ENCODE results near the gene PALM.
"Not testable (repeated sequence)": the region's sequence is repeated elsewhere in the genome, so short reads cannot be mapped to it uniquely, and the experiment has no call there.

The PALM gene

DNA sequence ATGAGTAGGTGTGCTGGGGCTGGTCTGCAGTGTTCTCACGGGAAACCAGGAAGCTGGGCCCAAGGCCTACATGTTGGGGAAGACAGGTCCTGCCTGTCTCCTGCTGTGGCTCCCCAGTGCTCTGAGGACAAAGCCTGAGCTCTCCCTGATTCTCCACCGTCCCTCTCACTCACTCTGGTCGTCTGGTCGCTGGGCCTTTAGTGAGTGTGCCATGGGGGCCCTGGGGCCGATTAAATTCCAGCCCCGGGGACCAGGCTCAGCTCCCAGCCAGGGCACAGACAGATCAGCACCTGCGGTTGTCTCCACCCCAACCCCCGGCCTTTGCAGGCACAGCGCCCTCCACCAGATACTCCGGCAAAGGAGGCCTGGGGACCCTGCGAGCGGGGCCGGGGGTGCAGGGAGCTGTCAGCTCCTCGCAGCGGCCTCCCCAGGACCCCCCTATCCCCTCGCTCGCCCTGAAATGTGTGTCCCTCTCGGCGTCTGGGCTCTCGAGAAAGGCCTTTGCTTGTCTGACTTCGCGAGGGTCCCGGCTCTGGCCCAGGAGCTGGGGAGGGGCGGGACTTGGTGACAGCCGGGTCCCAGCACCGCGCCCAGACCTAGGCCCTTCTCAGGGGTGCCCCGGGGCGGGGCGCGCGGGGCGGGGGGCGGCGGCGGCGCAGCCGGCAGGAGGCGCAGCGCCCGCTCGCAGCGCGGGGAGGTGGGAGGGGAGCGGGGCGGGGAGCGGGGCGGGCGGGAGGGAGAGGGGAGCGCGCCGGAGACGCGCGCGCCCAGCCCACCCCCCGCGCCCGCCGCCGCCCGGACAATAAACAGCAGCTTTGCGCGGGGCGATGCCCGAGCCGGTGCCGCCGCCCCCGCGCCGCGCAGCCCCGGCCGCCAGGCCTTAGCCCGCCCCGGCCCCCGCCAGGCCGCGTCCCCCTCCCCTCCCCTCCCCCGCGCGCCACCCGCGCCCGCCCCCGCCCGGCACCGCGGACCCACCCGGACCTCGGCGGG is at the start of gene PALM:
TSS of gene PALM (plus strand) at position 782 of the 990 bp plus-strand sequence. CDS start 212 bp downstream, outside the sequence.
- DNase-seq = no peak

DNA sequence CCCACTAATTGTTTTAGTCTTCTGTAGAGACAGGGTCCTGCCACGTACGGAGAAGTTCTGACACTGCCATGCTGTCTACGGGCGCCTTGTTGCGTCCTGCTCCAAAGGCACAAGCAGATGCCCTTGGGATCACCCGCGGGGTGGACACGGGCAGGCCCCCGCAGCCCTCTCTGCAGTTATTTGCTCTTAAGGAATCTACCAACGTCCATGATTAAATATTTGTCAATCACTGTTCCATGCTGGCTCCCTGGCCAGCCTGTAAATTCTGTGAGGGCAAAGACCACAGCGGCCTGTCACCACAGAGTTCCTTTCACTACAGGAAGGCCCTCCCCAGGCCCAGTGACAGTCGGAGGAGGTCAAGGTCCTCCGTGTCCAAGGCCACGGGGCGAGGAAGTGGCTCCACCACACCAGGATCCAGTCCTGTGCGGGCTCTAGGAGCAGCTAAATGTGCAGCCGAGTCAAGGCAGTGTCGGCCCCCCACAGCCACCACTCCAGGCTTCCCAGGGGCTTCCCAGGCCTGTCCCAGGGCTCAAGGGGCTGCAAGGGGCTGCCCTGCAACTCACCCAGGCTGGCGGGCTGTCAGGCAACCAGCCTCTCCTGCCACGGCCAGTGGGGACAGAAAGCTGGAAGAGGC is 47.8 kb upstream of the PALM start:
- DNase-seq = no peak

- DNase-seq = no peak
Measured at GRCh38 chr19:661427-662196, 47.1 kb upstream of the PALM start.

- DNase-seq = no peak
Measured at GRCh38 chr19:662207-662961, 46.4 kb upstream of the PALM start.

DNA sequence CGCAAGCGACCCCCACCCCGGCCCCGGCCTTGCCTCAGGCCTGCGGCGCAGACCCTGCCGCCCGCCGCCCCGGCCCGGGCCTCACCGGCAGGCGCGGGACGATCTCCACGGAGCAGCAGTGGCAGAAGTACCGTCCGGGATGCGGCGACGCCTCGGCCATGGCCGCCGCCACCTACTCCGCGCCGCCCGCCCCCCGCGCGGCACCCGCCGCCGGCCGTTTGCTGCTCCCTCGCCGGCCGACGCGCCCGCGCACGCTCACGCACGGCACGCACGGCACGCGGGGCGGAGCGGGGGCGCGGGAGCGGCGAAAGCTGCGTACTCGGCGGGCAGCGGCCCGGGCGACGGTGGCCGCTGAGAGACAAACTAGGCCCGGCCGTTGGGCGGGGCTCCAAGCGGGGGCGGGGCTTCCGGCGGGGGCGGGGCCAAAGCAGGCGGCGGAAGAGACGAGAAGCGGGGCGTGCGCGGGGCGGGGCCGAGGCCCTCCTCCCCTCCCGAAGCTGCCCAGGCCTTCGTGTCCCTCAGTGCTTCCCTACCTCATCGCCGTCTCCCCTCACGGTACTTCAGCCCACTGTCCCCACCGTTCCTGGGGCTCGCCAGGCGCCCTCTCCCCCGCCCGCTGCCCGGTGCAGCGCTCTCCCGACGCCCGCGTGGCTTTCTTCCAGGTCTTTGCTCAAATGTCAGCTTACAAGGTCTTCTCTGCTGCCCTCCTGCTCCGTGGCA is 45.6 kb upstream of the PALM start, which contains the start of gene RNF126:
TSS of gene RNF126 (minus strand) at position 253 of the 720 bp plus-strand sequence. CDS start at position 160, 93 bp downstream.
- no peak for DNase-seq

DNA sequence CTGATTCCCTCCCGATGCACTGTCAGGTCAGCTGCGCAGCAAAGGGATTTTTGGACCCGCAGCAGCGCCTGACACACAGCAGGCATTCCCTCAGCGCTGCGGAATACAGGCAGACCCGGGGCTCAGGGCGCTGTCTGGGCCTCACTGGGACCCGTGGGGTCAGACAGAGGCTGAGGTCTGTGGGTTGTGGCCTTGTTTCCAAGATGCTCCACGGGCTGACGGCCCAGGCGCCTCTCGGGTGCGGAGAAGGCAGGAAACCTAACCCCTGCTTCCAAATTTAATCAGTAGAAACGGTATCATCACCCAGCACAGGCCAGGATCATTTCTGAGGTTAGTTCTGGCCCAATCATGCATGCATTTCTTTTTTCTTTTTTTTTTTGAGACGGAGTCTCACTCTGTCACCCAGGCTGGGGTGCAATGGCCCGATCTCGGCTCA is 45.0 kb upstream of the PALM start:
- no peak for DNase-seq

DNA sequence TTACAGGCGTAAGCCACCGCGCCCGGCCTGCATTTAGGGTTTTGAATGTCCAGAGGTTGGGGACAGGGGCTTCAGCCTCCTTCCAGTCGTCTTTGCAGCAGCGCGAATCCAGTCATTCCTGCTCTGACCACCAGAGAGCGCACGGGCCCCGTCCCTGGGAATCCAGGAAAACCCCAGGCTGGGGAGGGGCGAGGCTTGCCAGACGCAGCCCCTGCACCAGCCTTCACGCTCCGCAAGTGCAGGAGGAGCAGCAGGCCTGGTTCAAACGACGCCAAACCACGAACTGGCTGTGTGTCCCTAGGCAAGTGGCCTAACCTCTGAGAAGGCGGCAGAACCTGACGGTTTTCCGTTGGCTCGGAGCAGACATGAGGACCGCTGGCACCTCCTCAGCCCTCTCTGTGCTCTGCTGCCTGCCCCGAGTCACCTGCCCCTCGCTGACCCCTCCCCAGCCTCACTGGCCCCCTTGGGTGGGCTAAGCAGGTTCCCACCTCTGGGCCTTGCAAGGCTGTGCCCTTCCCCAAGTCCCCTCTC is 43.8 kb upstream of the PALM start:
- DNase-seq = no peak

- not testable (repeated sequence) for DNase-seq
Measured at GRCh38 chr19:666985-667573, 41.7 kb upstream of the PALM start.

DNA sequence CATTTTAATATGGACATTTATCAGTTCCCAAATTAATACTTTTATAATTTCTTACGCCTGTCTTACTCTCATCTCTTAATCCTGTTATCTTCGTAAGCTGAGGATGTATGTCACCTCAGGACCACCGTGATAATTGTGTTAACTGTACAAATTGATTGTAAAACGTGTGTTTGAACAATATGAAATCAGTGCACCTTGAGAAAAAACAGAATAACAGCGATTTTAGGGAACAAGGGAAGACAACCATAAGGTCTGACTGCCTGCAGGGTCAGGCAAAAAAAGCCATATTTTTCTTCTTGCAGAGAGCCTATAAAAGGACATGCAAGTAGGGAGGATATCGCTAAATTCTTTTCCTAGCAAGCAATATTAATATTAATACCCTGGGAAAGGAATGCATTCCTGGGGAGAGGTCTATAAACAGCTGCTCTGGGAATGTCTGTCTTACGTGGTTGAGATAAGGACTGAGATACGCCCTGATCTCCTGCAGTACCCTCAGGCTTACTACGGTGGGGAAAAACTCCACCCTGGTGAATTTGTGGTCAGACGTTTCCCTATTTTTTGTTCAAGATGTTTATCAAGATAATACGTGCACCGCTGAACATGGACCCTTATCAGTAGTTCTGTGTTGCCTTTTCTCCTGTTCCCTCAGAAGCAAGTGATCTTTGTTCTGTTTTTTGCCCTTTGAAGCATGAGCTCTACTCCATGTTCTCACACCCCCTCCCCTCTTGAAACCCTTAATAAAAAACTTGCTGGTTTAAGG is 39.9 kb upstream of the PALM start:
- DNase-seq = not testable (repeated sequence)

GRCh38 chr19:670609-671075 is 38.1 kb upstream of the PALM start:
- no peak for DNase-seq

DNA sequence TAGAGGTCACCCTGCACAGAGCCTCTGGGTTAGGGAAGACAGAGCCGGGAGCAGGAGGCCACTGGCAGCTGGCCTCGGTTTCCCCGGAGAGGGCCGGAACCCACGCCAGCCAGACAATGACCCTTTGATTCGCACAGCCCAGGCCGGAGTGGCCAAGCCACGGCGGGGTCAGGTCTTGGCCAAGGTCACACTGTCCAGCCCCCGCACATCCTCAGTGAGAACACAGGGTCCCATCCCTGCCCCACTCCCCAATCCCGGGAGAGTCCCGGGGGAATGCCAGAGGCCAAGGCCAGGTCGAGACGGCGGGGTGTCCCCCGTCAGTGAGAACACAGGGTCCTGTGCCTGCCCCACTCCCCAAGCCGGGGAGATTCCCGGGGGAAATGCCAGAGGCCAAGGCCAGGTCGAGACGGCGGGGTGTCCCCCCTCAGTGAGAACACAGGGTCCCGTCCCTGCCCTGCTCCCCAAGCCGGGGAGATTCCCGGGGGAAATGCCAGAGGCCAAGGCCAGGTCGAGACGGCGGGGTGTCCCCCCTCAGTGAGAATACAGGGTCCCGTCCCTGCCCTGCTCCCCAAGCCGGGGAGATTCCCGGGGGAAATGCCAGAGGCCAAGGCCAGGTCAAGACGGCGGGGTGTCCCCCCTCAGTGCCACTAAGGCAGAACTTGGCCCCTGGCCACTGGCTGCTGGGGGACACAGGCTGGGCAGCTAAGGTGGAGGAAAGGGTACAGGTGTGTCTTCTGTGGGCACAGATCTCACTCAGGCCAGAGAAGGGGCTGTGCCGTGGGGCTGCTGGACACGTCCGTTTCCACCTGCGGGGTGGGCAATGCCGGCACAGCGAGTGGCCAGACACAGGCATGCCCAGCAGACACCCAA is 34.2 kb upstream of the PALM start:
- DNase-seq = no peak

GRCh38 chr19:676007-676338 is 32.8 kb upstream of the PALM start:
- DNase-seq = no peak

- DNase-seq = no peak
Measured at GRCh38 chr19:676339-677105, 32.2 kb upstream of the PALM start, which contains the start of gene FSTL3. Gene FSTL3, plus strand, starts transcription at chr19:676392. Its CDS starts 32 bp downstream, at chr19:676424.

DNA sequence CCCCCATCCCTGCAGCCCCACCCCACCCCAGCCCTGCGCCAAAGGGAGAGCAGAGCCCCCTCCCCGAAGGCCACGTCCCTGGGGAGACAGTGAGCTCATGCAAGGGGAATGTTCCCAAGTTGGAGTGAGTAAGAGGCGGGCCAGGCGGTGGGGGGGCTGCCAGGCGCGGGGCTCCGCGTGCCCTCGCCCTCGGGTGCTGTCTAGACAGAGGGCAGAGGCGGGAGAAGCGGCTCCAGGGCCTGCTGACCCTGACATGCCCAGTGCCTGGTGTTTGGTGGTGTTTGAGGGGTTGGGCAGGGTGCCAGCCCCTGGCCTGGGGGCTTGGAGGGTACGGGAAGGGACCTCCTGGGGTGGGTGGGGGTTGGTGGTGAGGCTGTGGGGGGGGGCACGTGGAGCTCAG is 31.5 kb upstream of the PALM start:
- no peak for DNase-seq

DNA sequence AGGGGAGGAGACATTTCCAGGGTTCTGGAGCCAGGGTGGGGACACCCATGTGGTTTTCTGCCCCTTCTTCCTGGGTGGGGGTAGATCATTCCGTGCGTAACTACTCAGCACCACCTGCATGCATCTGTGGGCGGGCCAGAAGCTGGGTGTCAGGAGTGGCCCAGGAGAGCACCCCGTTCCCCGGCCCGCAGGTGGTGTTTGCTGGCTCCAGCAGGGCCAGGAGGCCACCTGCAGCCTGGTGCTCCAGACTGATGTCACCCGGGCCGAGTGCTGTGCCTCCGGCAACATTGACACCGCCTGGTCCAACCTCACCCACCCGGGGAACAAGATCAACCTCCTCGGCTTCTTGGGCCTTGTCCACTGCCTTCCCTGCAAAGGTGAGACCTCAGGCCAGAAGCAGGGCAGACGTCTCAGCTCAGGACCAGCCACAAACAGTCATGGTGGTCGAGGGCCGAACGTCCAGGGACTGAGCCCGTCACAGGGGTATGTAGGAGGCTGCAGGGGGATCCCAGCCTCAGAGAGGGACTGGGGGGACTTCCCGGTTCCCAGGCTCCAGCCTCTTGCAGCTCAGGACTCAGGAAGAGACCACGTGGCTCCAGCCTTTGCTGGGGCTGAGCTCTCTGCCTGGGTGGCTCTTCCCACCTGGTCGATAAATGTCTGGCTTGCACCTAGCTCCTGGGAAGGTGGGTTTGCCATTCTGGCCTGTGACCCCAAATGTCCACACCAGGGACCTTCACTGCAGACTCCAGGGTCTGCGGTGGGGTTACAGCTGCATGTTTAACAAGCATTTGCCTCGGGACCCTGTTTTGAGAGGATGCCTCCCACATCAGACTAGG is 30.9 kb upstream of the PALM start:
- no peak for DNase-seq

- DNase-seq = no peak
Measured at GRCh38 chr19:678791-679388, 29.8 kb upstream of the PALM start.
